BE2C (cell line): Measurements from ENCODE around the gene DYRK1A.

Source experiments
- DNase-seq: peaks from one replicate; pipeline ENCODE4 v3.0.0-alpha.2; 2020
- H3K27me3 ChIP-seq: fragments of 250-450 bp; sonication (Bioruptor Pico); 2 replicates; pipeline ENCODE4 v1.5.1; 2020; ENCODE audit warnings: mild to moderate bottlenecking
- H3K36me3 ChIP-seq: fragments of 250-450 bp; sonication (Bioruptor Pico); 2 replicates; pipeline ENCODE4 v1.5.1; 2020; ENCODE audit warnings: mild to moderate bottlenecking
- H3K4me1 ChIP-seq: fragments of 250-450 bp; sonication (Bioruptor Pico); 2 replicates; pipeline ENCODE4 v1.5.1; 2020
- H3K4me3 ChIP-seq: 2 replicates; pipeline ENCODE4 v1.5.1; 2011; ENCODE audit warnings: low read depth, low read length
- H3K9me3 ChIP-seq: fragments of 250-450 bp; sonication (Bioruptor Pico); 2 replicates; pipeline ENCODE4 v1.5.1; 2020
- CTCF ChIP-seq: IDR thresholded peaks from 2 replicates; pipeline ENCODE4 v1.5.1; 2012; ENCODE audit warnings: mild to moderate bottlenecking, low read depth, low read length

DYRK1A gene

GRCh38 chr21:37554661-37555379, 188.2 kb downstream of the DYRK1A start:
- DNase-seq: no peak
- Histone ChIP-seq H3K27me3 (no peaks in the 10 kb centered on the region), H3K4me1 (no peaks in the 10 kb centered on the region), H3K4me3 (no peak overlapping the region), H3K9me3 (peaks cover 2% of the 10 kb centered on the region; the same call in 1 of the 2 replicates), H3K36me3 (no peaks in the 10 kb centered on the region)
- TF ChIP-seq CTCF: no peak

GRCh38 chr21:37555672-37556261, 189.2 kb downstream of the DYRK1A start:
- no peaks in the 10 kb centered on the region for H3K36me3 ChIP-seq
- no peak for TF ChIP-seq CTCF

GRCh38 chr21:37557261-37557950, 190.8 kb downstream of the DYRK1A start:
- Histone ChIP-seq H3K9me3 (no peaks in the 10 kb centered on the region), H3K27me3 (no peaks in the 10 kb centered on the region), H3K4me1 (no peaks in the 10 kb centered on the region), H3K36me3 (no peaks in the 10 kb centered on the region), H3K4me3 (no peak overlapping the region)
- no peak for TF ChIP-seq CTCF
- no peak for DNase-seq

More at GRCh38 chr21:37555672-37556261, 189.2 kb downstream of the DYRK1A start:
- H3K27me3 ChIP-seq: no peaks in the 10 kb centered on the region
- no peak overlapping the region for H3K4me3 ChIP-seq
- H3K4me1 ChIP-seq: no peaks in the 10 kb centered on the region
- H3K9me3 ChIP-seq: no peaks in the 10 kb centered on the region
- DNase-seq: no peak

- no peak for TF ChIP-seq CTCF
- H3K4me1 ChIP-seq: no peaks in the 10 kb centered on the region
- H3K4me3 ChIP-seq: no peak overlapping the region
- no peaks in the 10 kb centered on the region for H3K36me3 ChIP-seq
- no peaks in the 10 kb centered on the region for H3K9me3 ChIP-seq
- DNase-seq: no peak
- H3K27me3 ChIP-seq: no peaks in the 10 kb centered on the region
These were observed 192.2 kb downstream of the DYRK1A start for GRCh38 chr21:37558676-37559211.

GRCh38 chr21:37560385-37560784, 193.8 kb downstream of the DYRK1A start:
- Histone ChIP-seq H3K36me3 (no peaks in the 10 kb centered on the region), H3K4me3 (no peak overlapping the region), H3K4me1 (no peaks in the 10 kb centered on the region), H3K27me3 (no peaks in the 10 kb centered on the region), H3K9me3 (no peaks in the 10 kb centered on the region)
- TF ChIP-seq CTCF: no peak
- DNase-seq: no peak
